Stomach (tissue), 4 donors: ENCODE measurements around the gene FGGY.

ENCODE experiments used
- EP300 ChIP-seq: sonication (generic); formaldehyde crosslinking; IDR thresholded peaks from one replicate; pipeline ENCODE4 v1.6.1; 2017; ENCODE audit warnings: antibody characterized with exemption
- POLR2A ChIP-seq, 4 donors: fragments of 450-650 bp; IDR thresholded peaks; one replicate each; pipeline ENCODE4 v1.6.1; 2016; ENCODE audit warnings: antibody characterized with exemption in 4 of 4, control low read depth in 2 of 4, mild to moderate bottlenecking in 1 of 4, moderate library complexity in 1 of 4
- POLR2AphosphoS5 ChIP-seq, 3 donors: sonication (generic); formaldehyde crosslinking; IDR thresholded peaks; one replicate each; pipeline ENCODE4 v1.6.1; 2016; ENCODE audit warnings: antibody characterized with exemption in 3 of 3
- TF ChIP-seq, protein P1 (sequence below), 7 experiments: fragments of 450-650 bp in 4 of 7; fragments of 200-600 bp in 3 of 7; sonication (generic) in 3 of 7; IDR thresholded peaks; one replicate each; pipeline ENCODE4 v1.5.1; 2016 to 2019; ENCODE audit warnings: antibody characterized with exemption in 7 of 7, control low read depth in 2 of 7, mild to moderate bottlenecking in 1 of 7

DNA sequence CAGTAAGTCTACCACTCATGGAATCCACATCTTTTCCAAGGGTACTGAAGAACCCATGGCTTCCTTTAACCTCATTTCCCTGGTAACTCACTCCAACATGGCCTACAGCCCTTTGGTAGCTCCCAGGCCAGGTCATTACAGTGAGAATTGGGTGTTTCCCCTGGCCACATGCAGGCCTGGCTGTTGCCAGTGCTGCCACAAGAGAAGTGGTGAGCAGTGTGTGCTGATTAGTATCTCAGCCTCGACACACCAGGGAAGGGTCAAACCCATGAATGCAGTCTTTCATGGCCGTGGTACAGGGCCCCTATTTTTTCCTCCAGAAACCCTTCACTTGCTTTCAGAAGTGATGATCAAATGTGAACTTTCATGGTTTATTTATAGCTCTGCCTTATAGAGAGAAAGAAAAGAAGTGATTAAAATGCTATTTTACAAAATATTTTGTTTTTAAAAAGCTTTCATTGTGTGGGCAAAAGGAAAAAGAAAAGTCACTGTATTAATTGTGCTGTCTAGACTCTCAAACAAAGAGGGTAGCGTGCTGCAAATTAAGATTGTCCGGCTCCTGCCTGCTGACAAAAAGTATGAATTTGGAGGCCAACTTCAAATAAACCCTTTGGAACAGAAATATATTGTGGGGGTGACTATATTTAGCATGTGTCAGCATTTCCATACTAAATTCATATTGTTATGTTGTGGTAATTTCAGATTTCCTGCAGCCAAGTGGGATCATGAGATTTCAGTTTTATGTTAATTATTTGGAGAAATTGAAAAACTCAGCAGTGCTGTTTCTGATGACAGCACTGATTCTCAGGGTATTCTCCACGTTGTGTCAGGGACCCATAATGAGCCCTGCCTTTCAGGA is 455.9 kb downstream of the FGGY start:
- TF ChIP-seq, protein P1, sequence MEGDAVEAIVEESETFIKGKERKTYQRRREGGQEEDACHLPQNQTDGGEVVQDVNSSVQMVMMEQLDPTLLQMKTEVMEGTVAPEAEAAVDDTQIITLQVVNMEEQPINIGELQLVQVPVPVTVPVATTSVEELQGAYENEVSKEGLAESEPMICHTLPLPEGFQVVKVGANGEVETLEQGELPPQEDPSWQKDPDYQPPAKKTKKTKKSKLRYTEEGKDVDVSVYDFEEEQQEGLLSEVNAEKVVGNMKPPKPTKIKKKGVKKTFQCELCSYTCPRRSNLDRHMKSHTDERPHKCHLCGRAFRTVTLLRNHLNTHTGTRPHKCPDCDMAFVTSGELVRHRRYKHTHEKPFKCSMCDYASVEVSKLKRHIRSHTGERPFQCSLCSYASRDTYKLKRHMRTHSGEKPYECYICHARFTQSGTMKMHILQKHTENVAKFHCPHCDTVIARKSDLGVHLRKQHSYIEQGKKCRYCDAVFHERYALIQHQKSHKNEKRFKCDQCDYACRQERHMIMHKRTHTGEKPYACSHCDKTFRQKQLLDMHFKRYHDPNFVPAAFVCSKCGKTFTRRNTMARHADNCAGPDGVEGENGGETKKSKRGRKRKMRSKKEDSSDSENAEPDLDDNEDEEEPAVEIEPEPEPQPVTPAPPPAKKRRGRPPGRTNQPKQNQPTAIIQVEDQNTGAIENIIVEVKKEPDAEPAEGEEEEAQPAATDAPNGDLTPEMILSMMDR (IDR thresholded peaks at IDR 0.05): no peak
- no peak for TF ChIP-seq POLR2AphosphoS5 (IDR thresholded peaks at IDR 0.05)
- no peak for TF ChIP-seq POLR2A (IDR thresholded peaks at IDR 0.05)
- no peak for TF ChIP-seq EP300
